Measurements from ENCODE around the gene SLX4IP. TPM values are rescaled to one million over a fixed set of nuclear protein-coding genes. Genes with fewer than 3 reads are reported as not detected.

Gene SLX4IP
- polyA plus RNA-seq, 3 donors: 0.76 to 2.5 (median 1.1) TPM

DNA sequence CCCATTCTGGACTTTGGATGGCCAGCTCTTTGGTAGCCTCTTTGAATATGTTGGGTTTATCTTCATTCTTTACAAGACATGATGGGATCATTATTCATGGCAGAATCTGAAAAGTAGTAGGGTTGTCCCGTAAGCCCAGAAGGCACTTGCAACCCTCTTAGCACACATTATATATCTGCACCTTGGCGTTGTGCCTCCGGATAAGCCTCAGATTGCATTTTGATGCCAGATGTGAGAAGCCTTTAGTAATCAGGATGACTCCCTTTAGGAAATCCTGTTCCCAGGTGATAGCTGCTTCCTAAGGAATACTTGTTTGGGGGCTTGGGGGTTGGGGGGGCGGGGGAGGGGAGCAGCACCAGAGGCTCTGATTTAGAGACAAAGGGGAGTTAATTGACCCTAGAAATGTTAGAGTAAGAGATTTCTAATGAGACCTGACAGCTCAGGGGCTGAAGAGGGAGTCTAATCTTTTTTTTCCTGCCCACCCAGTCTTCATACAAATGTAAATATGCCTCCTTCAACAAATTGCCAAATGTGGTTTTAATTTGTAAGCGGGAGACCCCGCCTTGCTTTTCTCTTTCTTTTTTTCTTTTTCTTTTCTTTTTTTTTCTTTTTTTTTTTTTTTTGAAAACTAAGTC lies 183.6 kb downstream of the SLX4IP start:
- H3K4me3 ChIP-seq (replicated peaks in 1 of 3; ENCODE audit: low read depth in 2 of 3, low read length in 3 of 3): no peak overlapping the region
- intact Hi-C loops (cut with micrococcal nuclease): no loop called here
- H3K4me1 Mint-ChIP-seq: no peaks in the 10 kb centered on the region

DNA sequence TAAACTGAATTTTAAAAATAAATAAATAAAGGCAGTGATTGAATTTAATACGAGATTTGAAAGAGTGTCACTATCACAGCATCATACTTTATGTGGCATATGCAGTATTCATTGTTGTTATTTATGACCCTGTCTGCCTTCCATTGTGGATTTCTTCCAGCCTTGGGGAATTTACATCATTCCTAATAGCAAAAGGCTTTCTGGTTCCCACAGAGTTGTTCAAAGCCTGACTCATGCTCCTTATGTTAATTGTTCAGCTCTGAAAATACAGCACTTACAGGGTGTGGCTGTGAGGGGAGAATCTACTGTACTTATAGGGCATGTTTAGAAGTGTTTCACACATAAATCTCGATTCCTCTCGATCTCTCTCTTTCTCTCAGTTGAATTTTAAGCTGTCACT lies 184.3 kb downstream of the SLX4IP start:
- no peak for DNase-seq
- no peak for TF ChIP-seq CTCF (IDR thresholded peaks at IDR 0.05)
- H3K9me3 ChIP-seq (replicated peaks in 1 of 2; ENCODE audit: control insufficient read depth in 1 of 2, insufficient read depth in 1 of 2, low read length in 2 of 2): no peaks in the 10 kb centered on the region
- Mint-ChIP-seq H3K4me3 (no peak overlapping the region), H3K27ac (no peak overlapping the region), H3K27me3 (ENCODE audit: low read depth in 3 of 3) (no peaks in the 10 kb centered on the region), H3K4me1 (no peaks in the 10 kb centered on the region), H3K36me3 (peaks cover 16 to 21% of the 10 kb centered on the region in 2 donors), H3K9me3 (no peaks in the 10 kb centered on the region)
- no peak overlapping the region for H3K27ac ChIP-seq (ENCODE audit: low read depth in 1 of 2, low read length in 2 of 2)
- H3K9ac ChIP-seq (ENCODE audit: insufficient read depth, low read length, poor library complexity, severe bottlenecking): no peak overlapping the region
- no peak overlapping the region for H2AFZ ChIP-seq (ENCODE audit: insufficient read depth, low read depth, low read length, poor library complexity, severe bottlenecking)
- intact Hi-C loops (cut with micrococcal nuclease): no loop called here
- no peaks in the 10 kb centered on the region for H3K4me1 ChIP-seq (ENCODE audit: control insufficient read depth in 1 of 2, insufficient read depth in 2 of 2, low read length in 2 of 2)
- H3K36me3 ChIP-seq (replicated peaks in 1 of 2; ENCODE audit: control insufficient read depth in 1 of 2, insufficient read depth in 2 of 2, low read length in 2 of 2): no peaks in the 10 kb centered on the region
- no CpG with 5 or more reads among the region's 3 CpGs for WGBS (ENCODE audit: insufficient coverage)
- no peak overlapping the region for H3K4me2 ChIP-seq (replicated peaks; ENCODE audit: extremely low read depth, low read length, poor library complexity, severe bottlenecking)
- no peaks in the 10 kb centered on the region for H3K27me3 ChIP-seq (ENCODE audit: control insufficient read depth in 2 of 2, insufficient read depth in 2 of 2, low read length in 2 of 2)
- no peaks in the 10 kb centered on the region for H4K20me1 ChIP-seq (ENCODE audit: insufficient read depth, low read length)
- no peak overlapping the region for H3K4me3 ChIP-seq (replicated peaks in 1 of 3; ENCODE audit: low read depth in 2 of 3, low read length in 3 of 3)
- H3K79me2 ChIP-seq (ENCODE audit: insufficient read depth, low read length): no peaks in the 10 kb centered on the region

More for the DNA sequence above, 183.6 kb downstream of the SLX4IP start:
- Mint-ChIP-seq H3K27me3 (ENCODE audit: low read depth in 3 of 3) (no peaks in the 10 kb centered on the region), H3K9me3 (peaks cover 0 to 2% (median 0%) of the 10 kb centered on the region in 7 donors), H3K4me3 (no peak overlapping the region), H3K36me3 (peaks cover 17 to 23% of the 10 kb centered on the region in 2 donors), H3K27ac (no peak overlapping the region)
- H4K20me1 ChIP-seq (ENCODE audit: insufficient read depth, low read length): no peaks in the 10 kb centered on the region
- no peaks in the 10 kb centered on the region for H3K4me1 ChIP-seq (ENCODE audit: control insufficient read depth in 1 of 2, insufficient read depth in 2 of 2, low read length in 2 of 2)
- H3K27ac ChIP-seq (ENCODE audit: low read depth in 1 of 2, low read length in 2 of 2): no peak overlapping the region
- H3K36me3 ChIP-seq (replicated peaks in 1 of 2; ENCODE audit: control insufficient read depth in 1 of 2, insufficient read depth in 2 of 2, low read length in 2 of 2): no peaks in the 10 kb centered on the region
- no peaks in the 10 kb centered on the region for H3K27me3 ChIP-seq (ENCODE audit: control insufficient read depth in 2 of 2, insufficient read depth in 2 of 2, low read length in 2 of 2)
- no peaks in the 10 kb centered on the region for H3K9me3 ChIP-seq (replicated peaks in 1 of 2; ENCODE audit: control insufficient read depth in 1 of 2, insufficient read depth in 1 of 2, low read length in 2 of 2)
- no peak overlapping the region for H2AFZ ChIP-seq (ENCODE audit: insufficient read depth, low read depth, low read length, poor library complexity, severe bottlenecking)
- H3K79me2 ChIP-seq (ENCODE audit: insufficient read depth, low read length): no peaks in the 10 kb centered on the region
- no peak for DNase-seq
- WGBS (ENCODE audit: insufficient coverage): no CpG with 5 or more reads among the region's 6 CpGs
- H3K9ac ChIP-seq (ENCODE audit: insufficient read depth, low read length, poor library complexity, severe bottlenecking): no peak overlapping the region
- H3K4me2 ChIP-seq (replicated peaks; ENCODE audit: extremely low read depth, low read length, poor library complexity, severe bottlenecking): no peak overlapping the region
- TF ChIP-seq CTCF (IDR thresholded peaks at IDR 0.05): no peak

Measured in CD14-positive monocyte (primary cell).